GM12878 (cell line): Measurements from ENCODE around the gene HERC4. TPM values are rescaled to one million over a fixed set of nuclear protein-coding genes. Genes with fewer than 3 reads are reported as not detected.

ENCODE experiments used
- ATAC-seq: fragments of 200-7000 bp; cut with Tn5 transposase; 3 replicates; pipeline ENCODE4 v1.9.1; 2020; ENCODE audit warnings: mild to moderate bottlenecking, moderate library complexity
- BruUV-seq: library from RNA; stranded (reverse); fragments of 400-500 nt; replicated peaks from 2 replicates; lab custom pipeline; 2021; lab: Mats Ljungman, UMichigan
- CTCF ChIA-PET: fragments of 300-600 bp; sonication (Branson Sonifier 250); formaldehyde crosslinking; extraction: SDS; loops from one replicate; lab custom pipeline; 2021; ENCODE audit warnings: inconsistent platforms; lab: Yijun Ruan, JAX
- POLR2A ChIA-PET: fragments of 350-600 bp; formaldehyde crosslinking; extraction: SDS; loops from one replicate; lab custom pipeline; 2021; ENCODE audit warnings: inconsistent platforms; lab: Charles Lee
- RAD21 ChIA-PET: fragments of 300-600 bp; sonication (Branson Sonifier 250); formaldehyde crosslinking; loops from one replicate; lab custom pipeline; 2023; ENCODE audit warnings: antibody characterized with exemption; ENCODE audit not compliant: unreplicated experiment; lab: Charles Lee
- SMC1A ChIA-PET: fragments of 300-600 bp; sonication (Branson Sonifier 250); formaldehyde crosslinking; loops from one replicate; lab custom pipeline; 2023; ENCODE audit not compliant: unreplicated experiment, uncharacterized antibody; lab: Charles Lee
- DNase-seq: peaks from one replicate; pipeline ENCODE4 v3.0.0-alpha.2; 2011; ENCODE audit warnings: low read depth, low spot score
- FAIRE-seq: peaks from 3 replicates; lab custom pipeline; 2011; peaks lifted over from hg19 to GRCh38; lab: Jason Lieb, UNC
- H2AFZ ChIP-seq: 2 replicates; pipeline ENCODE4 v1.6.0; 2011; ENCODE audit warnings: low read depth, low read length, control low read depth; ENCODE audit not compliant: control insufficient read depth
- H3K27ac ChIP-seq: 2 replicates; pipeline ENCODE4 v1.5.1; 2011; ENCODE audit warnings: control low read depth; ENCODE audit not compliant: control insufficient read depth, insufficient read depth
- H3K27me3 ChIP-seq, 2 experiments: replicated peaks in 1 of 2; 2 replicates each; pipeline versions ENCODE4 v1.6.0 to v1.6.1; 2011; ENCODE audit warnings: low read length in 1 of 2; ENCODE audit not compliant: control insufficient read depth in 2 of 2, insufficient read depth in 2 of 2
- H3K36me3 ChIP-seq, 2 experiments: 2 replicates each; pipeline ENCODE4 v1.5.1; 2011; ENCODE audit warnings: low read length in 1 of 2; ENCODE audit not compliant: control insufficient read depth in 2 of 2, insufficient read depth in 2 of 2
- H3K4me1 ChIP-seq: 2 replicates; pipeline ENCODE4 v1.6.1; 2011; ENCODE audit warnings: mild to moderate bottlenecking, low read length, moderate library complexity, mixed read lengths; ENCODE audit not compliant: control insufficient read depth, insufficient read depth
- H3K4me2 ChIP-seq: 2 replicates; pipeline ENCODE4 v1.6.0; 2011; ENCODE audit warnings: control low read depth; ENCODE audit not compliant: control insufficient read depth, insufficient read depth
- H3K4me3 ChIP-seq: fragments of 200-600 bp; sonication (generic); 2 replicates; pipeline ENCODE4 v1.5.1; 2016
- H3K79me2 ChIP-seq: 2 replicates; pipeline ENCODE4 v1.6.0; 2011; ENCODE audit warnings: low read length; ENCODE audit not compliant: control insufficient read depth, insufficient read depth
- H3K9ac ChIP-seq: 2 replicates; pipeline ENCODE4 v1.8.0; 2011; ENCODE audit warnings: low read length, control low read depth, mixed read lengths; ENCODE audit not compliant: control insufficient read depth, insufficient read depth
- H3K9me3 ChIP-seq: replicated peaks from 3 replicates; pipeline ENCODE4 v1.5.1; 2011; ENCODE audit warnings: mild to moderate bottlenecking, low read length; ENCODE audit not compliant: control insufficient read depth, insufficient read depth
- H4K20me1 ChIP-seq: 2 replicates; pipeline ENCODE4 v1.6.0; 2011; ENCODE audit not compliant: control insufficient read depth, insufficient read depth
- CEBPB ChIP-seq, 2 experiments: fragments of 150-350 bp in 1 of 2; IDR thresholded peaks; 2 replicates each; pipeline ENCODE4 v1.6.1; 2012 to 2014; ENCODE audit warnings: low read depth in 2 of 2, low read length in 2 of 2, borderline replicate concordance in 1 of 2, inconsistent platforms in 1 of 2
- CHD2 ChIP-seq: IDR thresholded peaks from 2 replicates; pipeline ENCODE4 v1.6.1; 2011; ENCODE audit warnings: low read depth, low read length, improper control_type of control experiment, borderline replicate concordance
- ETV6 ChIP-seq, 2 experiments: fragments of 450-650 bp in 1 of 2; IDR thresholded peaks in 1 of 2; conservative IDR thresholded peaks in 1 of 2; 2 replicates each; pipeline ENCODE4 v1.6.1; 2014; ENCODE audit warnings: antibody characterized with exemption in 1 of 2, borderline replicate concordance in 1 of 2, low read depth in 1 of 2, mild to moderate bottlenecking in 1 of 2, moderate library complexity in 1 of 2
- MYB ChIP-seq: fragments of 150-350 bp; IDR thresholded peaks from 2 replicates; pipeline ENCODE4 v1.6.1; 2014; ENCODE audit warnings: mild to moderate bottlenecking, low read depth, low read length, borderline replicate concordance
- NFXL1 ChIP-seq: fragments of 450-650 bp; IDR thresholded peaks from 2 replicates; pipeline ENCODE4 v1.6.1; 2017; ENCODE audit warnings: antibody characterized with exemption, mild to moderate bottlenecking, borderline replicate concordance
- POLR2A ChIP-seq: IDR thresholded peaks from 2 replicates; pipeline ENCODE4 v1.6.1; 2011; ENCODE audit warnings: low read depth, mild to moderate bottlenecking, low read length
- RAD51 ChIP-seq: fragments of 450-650 bp; IDR thresholded peaks from 2 replicates; pipeline ENCODE4 v1.6.1; 2016; ENCODE audit warnings: moderate library complexity, mild to moderate bottlenecking, inconsistent platforms
- RBBP5 ChIP-seq: fragments of 200-600 bp; sonication (generic); conservative IDR thresholded peaks from 2 replicates; pipeline ENCODE4 v1.6.1; 2016
- SMARCA5 ChIP-seq: fragments of 450-650 bp; IDR thresholded peaks from 2 replicates; pipeline ENCODE4 v1.6.1; 2017; ENCODE audit warnings: mild to moderate bottlenecking
- ZNF207 ChIP-seq: fragments of 450-650 bp; IDR thresholded peaks from 2 replicates; pipeline ENCODE4 v1.6.1; 2014; ENCODE audit warnings: antibody characterized with exemption, mild to moderate bottlenecking, borderline replicate concordance
- ZNF217 ChIP-seq: fragments of 450-650 bp; IDR thresholded peaks from 2 replicates; pipeline ENCODE4 v1.6.1; 2017; ENCODE audit warnings: antibody characterized with exemption, mild to moderate bottlenecking
- ZNF274 ChIP-seq: IDR thresholded peaks from one replicate; pipeline ENCODE4 v1.8.0; 2011; ENCODE audit not compliant: insufficient read length, insufficient read depth
- WGBS: methylation state at CpG from one replicate; pipeline ENCODE4 v1.1.6; 2016; ENCODE audit warnings: low lambda C conversion rate; ENCODE audit not compliant: insufficient replicate concordance, insufficient coverage; ENCODE audit errors: missing lambda C conversion rate; 5-methylcytosine and 5-hydroxymethylcytosine counted together
- in situ Hi-C: fragments of 300-500 bp; cut with MboI; formaldehyde crosslinking; loops from 9 replicates; pipeline ENCODE4 v1.14.3; 2018; ENCODE audit warnings: mixed read lengths
- intact Hi-C: fragments of 100-400 bp; cut with micrococcal nuclease; formaldehyde crosslinking; loops from one replicate; pipeline ENCODE4 v1.14.2; 2022; ENCODE audit not compliant: unreplicated experiment
- polyA plus RNA-seq, 11 experiments: library from polyadenylated mRNA; depleted of rRNA in 4 of 11; unstranded in 6 of 11; stranded (reverse) in 5 of 11; fragments of >200 nt; fragmentation: Nextera tagmentation in 4 of 11; fragmentation: Illumina TruSeq in 1 of 11; extraction: Ambion mirVana in 4 of 11; extraction: Trizol in 1 of 11; gene quantifications; 1 replicate in 1 of 11; 2 replicates in 10 of 11; pipeline versions ENCODE4 v1.2.1 to v1.2.3, GENCODE V29; 2011 to 2016; ENCODE audit warnings: inconsistent platforms in 2 of 11, missing spikeins in 2 of 11, low read depth in 1 of 11
- total RNA-seq, 4 experiments: library from RNA; depleted of rRNA in 3 of 4; stranded (reverse); fragments of >200 nt in 3 of 4; fragmentation: Illumina TruSeq in 1 of 4; extraction: Trizol in 1 of 4; gene quantifications; 2 replicates each; pipeline versions ENCODE4 v1.2.1 to v1.2.3, GENCODE V29; 2013 to 2021
- TF ChIP-seq, protein P1 (sequence below): fragments of 450-650 bp; IDR thresholded peaks from 2 replicates; pipeline ENCODE4 v1.6.1; 2016; ENCODE audit warnings: mild to moderate bottlenecking, moderate library complexity, borderline replicate concordance
- TF ChIP-seq, protein P2 (sequence below): IDR thresholded peaks from 2 replicates; pipeline ENCODE4 v1.6.1; 2011; ENCODE audit warnings: borderline replicate concordance, low read depth, mild to moderate bottlenecking, moderate library complexity, low read length; ENCODE audit not compliant: insufficient read depth, poor library complexity, severe bottlenecking
- TF ChIP-seq, protein P3 (sequence below): fragments of 450-650 bp; IDR thresholded peaks from 2 replicates; pipeline ENCODE4 v1.6.1; 2017; ENCODE audit warnings: mild to moderate bottlenecking, moderate library complexity

Gene HERC4
- total and polyA plus RNA-seq, 10 of the 15 experiments (the other 5 are each of a cell fraction or from before 2014, with no cell fraction given), result 9.7 to 36.8 (median 23.4) TPM

DNA sequence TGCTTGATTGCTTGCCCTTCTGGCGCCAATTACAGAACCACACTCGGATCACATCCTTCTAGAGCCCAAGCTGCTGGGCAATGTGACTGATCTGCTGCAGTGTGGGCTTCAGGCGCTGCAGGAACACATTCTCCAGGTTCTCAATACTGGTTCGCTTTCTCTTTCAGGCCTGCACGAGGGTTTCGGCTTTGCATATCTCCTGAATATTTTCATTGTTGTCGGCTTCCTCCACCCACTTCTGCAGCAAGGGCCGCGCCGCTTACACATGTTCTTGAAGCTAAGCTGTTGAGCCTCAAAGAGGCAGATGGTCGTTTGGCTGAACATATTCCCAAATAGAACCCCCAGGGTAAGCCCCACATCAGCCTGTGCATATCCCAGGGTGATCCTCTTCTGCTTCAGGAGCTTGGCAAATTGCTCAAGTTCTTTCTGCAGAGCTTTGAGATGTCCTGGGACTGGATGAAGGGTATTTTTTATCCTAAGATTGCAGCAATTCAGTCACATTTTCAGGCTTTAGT, 64.6 kb downstream of the HERC4 start:
- FAIRE-seq (no peak), ATAC-seq (no peak), DNase-seq (no peak)
- ChIA-PET CTCF (interaction anchor here (0.6 kb wide), 1 partner anchor 57 kb away, joined by 3 read pairs; no protein-coding TSS in a partner anchor), RAD21 (no interaction called here), POLR2A (no interaction called here), SMC1A (interaction anchor here (1.0 to 1.2 kb wide), 2 partner anchors 111 to 146 kb away, joined by 3 read pairs; no protein-coding TSS in a partner anchor)
- no peaks in the 10 kb centered on the region for H3K27me3 ChIP-seq
- intact Hi-C loops, result no loop called here
- H3K27ac ChIP-seq, result no peak overlapping the region
- no peaks in the 10 kb centered on the region for H4K20me1 ChIP-seq
- no peak overlapping the region for H3K4me3 ChIP-seq
- BruUV-seq, result no TSS peak
- H3K9ac ChIP-seq, result no peak overlapping the region
- H2AFZ ChIP-seq, result no peak overlapping the region
- in situ Hi-C loops, result no loop called here
- H3K4me1 ChIP-seq, result no peaks in the 10 kb centered on the region
- no peaks in the 10 kb centered on the region for H3K79me2 ChIP-seq
- H3K36me3 ChIP-seq, result peaks cover 1 to 18% of the 10 kb centered on the region in 2 experiments; a peak in 3 of 4 replicates
- WGBS, result 98% methylated on average over 10 of the region's 11 CpGs
- no peak overlapping the region for H3K4me2 ChIP-seq
- no peaks in the 10 kb centered on the region; the same call in 2 of the 3 replicates for H3K9me3 ChIP-seq
- TF ChIP-seq RBBP5 (no peak), NFXL1 (no peak), ETV6 (conservative IDR thresholded peaks at IDR 0.05 in 1 of 2, IDR thresholded peaks at IDR 0.05 in 1 of 2; ENCODE audit: borderline replicate concordance in 1 of 2, low read depth in 1 of 2) (no peak), RAD51 (no peak), ZNF217 (no peak), CHD2 (no peak), SMARCA5 (no peak), ZNF207 (no peak), MYB (no peak), ZNF274 (no peak), POLR2A (no peak), CEBPB (IDR thresholded peaks at IDR 0.05; ENCODE audit: borderline replicate concordance in 1 of 2, low read depth in 2 of 2, low read length in 2 of 2) (no peak)
- TF ChIP-seq, protein P1, sequence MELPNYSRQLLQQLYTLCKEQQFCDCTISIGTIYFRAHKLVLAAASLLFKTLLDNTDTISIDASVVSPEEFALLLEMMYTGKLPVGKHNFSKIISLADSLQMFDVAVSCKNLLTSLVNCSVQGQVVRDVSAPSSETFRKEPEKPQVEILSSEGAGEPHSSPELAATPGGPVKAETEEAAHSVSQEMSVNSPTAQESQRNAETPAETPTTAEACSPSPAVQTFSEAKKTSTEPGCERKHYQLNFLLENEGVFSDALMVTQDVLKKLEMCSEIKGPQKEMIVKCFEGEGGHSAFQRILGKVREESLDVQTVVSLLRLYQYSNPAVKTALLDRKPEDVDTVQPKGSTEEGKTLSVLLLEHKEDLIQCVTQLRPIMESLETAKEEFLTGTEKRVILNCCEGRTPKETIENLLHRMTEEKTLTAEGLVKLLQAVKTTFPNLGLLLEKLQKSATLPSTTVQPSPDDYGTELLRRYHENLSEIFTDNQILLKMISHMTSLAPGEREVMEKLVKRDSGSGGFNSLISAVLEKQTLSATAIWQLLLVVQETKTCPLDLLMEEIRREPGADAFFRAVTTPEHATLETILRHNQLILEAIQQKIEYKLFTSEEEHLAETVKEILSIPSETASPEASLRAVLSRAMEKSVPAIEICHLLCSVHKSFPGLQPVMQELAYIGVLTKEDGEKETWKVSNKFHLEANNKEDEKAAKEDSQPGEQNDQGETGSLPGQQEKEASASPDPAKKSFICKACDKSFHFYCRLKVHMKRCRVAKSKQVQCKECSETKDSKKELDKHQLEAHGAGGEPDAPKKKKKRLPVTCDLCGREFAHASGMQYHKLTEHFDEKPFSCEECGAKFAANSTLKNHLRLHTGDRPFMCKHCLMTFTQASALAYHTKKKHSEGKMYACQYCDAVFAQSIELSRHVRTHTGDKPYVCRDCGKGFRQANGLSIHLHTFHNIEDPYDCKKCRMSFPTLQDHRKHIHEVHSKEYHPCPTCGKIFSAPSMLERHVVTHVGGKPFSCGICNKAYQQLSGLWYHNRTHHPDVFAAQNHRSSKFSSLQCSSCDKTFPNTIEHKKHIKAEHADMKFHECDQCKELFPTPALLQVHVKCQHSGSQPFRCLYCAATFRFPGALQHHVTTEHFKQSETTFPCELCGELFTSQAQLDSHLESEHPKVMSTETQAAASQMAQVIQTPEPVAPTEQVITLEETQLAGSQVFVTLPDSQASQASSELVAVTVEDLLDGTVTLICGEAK, result no peak
- TF ChIP-seq, protein P2, sequence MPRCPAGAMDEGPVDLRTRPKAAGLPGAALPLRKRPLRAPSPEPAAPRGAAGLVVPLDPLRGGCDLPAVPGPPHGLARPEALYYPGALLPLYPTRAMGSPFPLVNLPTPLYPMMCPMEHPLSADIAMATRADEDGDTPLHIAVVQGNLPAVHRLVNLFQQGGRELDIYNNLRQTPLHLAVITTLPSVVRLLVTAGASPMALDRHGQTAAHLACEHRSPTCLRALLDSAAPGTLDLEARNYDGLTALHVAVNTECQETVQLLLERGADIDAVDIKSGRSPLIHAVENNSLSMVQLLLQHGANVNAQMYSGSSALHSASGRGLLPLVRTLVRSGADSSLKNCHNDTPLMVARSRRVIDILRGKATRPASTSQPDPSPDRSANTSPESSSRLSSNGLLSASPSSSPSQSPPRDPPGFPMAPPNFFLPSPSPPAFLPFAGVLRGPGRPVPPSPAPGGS, result no peak
- TF ChIP-seq, protein P3, sequence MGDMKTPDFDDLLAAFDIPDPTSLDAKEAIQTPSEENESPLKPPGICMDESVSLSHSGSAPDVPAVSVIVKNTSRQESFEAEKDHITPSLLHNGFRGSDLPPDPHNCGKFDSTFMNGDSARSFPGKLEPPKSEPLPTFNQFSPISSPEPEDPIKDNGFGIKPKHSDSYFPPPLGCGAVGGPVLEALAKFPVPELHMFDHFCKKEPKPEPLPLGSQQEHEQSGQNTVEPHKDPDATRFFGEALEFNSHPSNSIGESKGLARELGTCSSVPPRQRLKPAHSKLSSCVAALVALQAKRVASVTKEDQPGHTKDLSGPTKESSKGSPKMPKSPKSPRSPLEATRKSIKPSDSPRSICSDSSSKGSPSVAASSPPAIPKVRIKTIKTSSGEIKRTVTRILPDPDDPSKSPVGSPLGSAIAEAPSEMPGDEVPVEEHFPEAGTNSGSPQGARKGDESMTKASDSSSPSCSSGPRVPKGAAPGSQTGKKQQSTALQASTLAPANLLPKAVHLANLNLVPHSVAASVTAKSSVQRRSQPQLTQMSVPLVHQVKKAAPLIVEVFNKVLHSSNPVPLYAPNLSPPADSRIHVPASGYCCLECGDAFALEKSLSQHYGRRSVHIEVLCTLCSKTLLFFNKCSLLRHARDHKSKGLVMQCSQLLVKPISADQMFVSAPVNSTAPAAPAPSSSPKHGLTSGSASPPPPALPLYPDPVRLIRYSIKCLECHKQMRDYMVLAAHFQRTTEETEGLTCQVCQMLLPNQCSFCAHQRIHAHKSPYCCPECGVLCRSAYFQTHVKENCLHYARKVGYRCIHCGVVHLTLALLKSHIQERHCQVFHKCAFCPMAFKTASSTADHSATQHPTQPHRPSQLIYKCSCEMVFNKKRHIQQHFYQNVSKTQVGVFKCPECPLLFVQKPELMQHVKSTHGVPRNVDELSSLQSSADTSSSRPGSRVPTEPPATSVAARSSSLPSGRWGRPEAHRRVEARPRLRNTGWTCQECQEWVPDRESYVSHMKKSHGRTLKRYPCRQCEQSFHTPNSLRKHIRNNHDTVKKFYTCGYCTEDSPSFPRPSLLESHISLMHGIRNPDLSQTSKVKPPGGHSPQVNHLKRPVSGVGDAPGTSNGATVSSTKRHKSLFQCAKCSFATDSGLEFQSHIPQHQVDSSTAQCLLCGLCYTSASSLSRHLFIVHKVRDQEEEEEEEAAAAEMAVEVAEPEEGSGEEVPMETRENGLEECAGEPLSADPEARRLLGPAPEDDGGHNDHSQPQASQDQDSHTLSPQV, result no peak
